ENCODE data around the gene STK33.

DNA sequence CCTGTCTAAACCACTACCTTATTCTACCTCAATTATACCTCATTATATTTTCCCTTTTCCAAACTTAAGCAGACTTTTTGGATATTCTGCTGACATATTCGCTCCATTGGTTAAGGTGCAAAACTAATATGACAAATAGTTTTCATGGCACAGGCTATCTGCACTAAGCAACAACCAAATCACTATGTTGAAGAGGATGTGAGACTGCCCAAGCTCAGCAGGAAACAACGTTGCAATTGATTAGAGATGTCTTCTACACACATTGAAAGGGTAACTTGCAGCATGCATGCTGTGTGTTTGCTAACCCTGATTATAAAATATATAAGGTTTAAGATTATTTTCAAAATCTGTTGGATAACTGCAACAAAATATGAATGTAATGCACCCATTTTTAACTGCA lies 61.6 kb downstream of the STK33 start:
- no peak for TF ChIP-seq ZNF274 (IDR thresholded peaks at IDR 0.05; ENCODE audit: low read depth, low read length)
- no peak for TF ChIP-seq YY1 (IDR thresholded peaks at IDR 0.05; ENCODE audit: insufficient read depth, insufficient read length)
- TF ChIP-seq SUZ12 (IDR thresholded peaks at IDR 0.05; ENCODE audit: extremely low read depth, insufficient read depth, insufficient read length) = no peak

Data from NT2/D1 (cell line).